PC-3 (cell line): ENCODE measurements around the gene KRT8. TPM values are rescaled to one million over a fixed set of nuclear protein-coding genes. Genes with fewer than 3 reads are reported as not detected.

ENCODE experiments used
- ATAC-seq: fragments of 200-7000 bp; cut with Tn5 transposase; 2 replicates; pipeline ENCODE4 v1.9.1; 2020; ENCODE audit warnings: mild to moderate bottlenecking, moderate library complexity
- BruUV-seq: library from RNA; stranded (reverse); fragments of 400-500 nt; replicated peaks from 2 replicates; lab custom pipeline; 2021; lab: Mats Ljungman, UMichigan
- CTCF ChIA-PET: fragments of 300-600 bp; sonication (Branson Sonifier 250); formaldehyde crosslinking; loops from one replicate; lab custom pipeline; 2022; ENCODE audit warnings: antibody characterized with exemption; lab: Charles Lee
- POLR2A ChIA-PET: fragments of 300-600 bp; sonication (Branson Sonifier 250); formaldehyde crosslinking; loops from one replicate; lab custom pipeline; 2022; ENCODE audit warnings: antibody characterized with exemption; ENCODE audit not compliant: unreplicated experiment; lab: Charles Lee
- DNase-seq: peaks from one replicate; pipeline ENCODE4 v3.0.0-alpha.2; 2015
- H2AFZ ChIP-seq: fragments of 300-600 bp; sonication (generic); 2 replicates; pipeline ENCODE4 v1.6.0; 2016; ENCODE audit warnings: antibody characterized with exemption, low read length
- H3F3A ChIP-seq: fragments of 300-600 bp; sonication (generic); one replicate; pipeline ENCODE4 v1.6.0; 2017; ENCODE audit warnings: antibody characterized with exemption, low read length, control low read depth, mild to moderate bottlenecking; ENCODE audit not compliant: unreplicated experiment
- H3K27ac ChIP-seq: fragments of 300-600 bp; sonication (generic); 2 replicates; pipeline ENCODE4 v1.5.1; 2016; ENCODE audit warnings: mild to moderate bottlenecking, low read length
- H3K27me3 ChIP-seq: fragments of 300-600 bp; sonication (generic); 2 replicates; pipeline ENCODE4 v1.6.1; 2016; ENCODE audit warnings: low read length, mixed read lengths
- H3K36me3 ChIP-seq: fragments of 300-600 bp; sonication (generic); 2 replicates; pipeline ENCODE4 v1.6.1; 2016; ENCODE audit warnings: low read depth, mixed run types, low read length, mixed read lengths
- H3K4me1 ChIP-seq: fragments of 300-600 bp; sonication (generic); 2 replicates; pipeline ENCODE4 v1.5.1; 2016; ENCODE audit warnings: low read length; ENCODE audit not compliant: insufficient read depth
- H3K4me2 ChIP-seq: fragments of 300-600 bp; sonication (generic); 2 replicates; pipeline ENCODE4 v1.6.0; 2016; ENCODE audit warnings: low read length
- H3K4me3 ChIP-seq: fragments of 300-600 bp; sonication (generic); 2 replicates; pipeline ENCODE4 v1.5.1; 2016; ENCODE audit warnings: mild to moderate bottlenecking, low read length, mixed read lengths
- H3K79me2 ChIP-seq: fragments of 300-600 bp; sonication (generic); 2 replicates; pipeline ENCODE4 v1.6.1; 2017; ENCODE audit warnings: low read length, mixed read lengths
- H3K9ac ChIP-seq: fragments of 300-600 bp; sonication (generic); 2 replicates; pipeline ENCODE4 v1.6.0; 2016; ENCODE audit warnings: mild to moderate bottlenecking, low read length
- H3K9me2 ChIP-seq: fragments of 300-600 bp; sonication (generic); replicated peaks from 2 replicates; pipeline ENCODE4 v1.6.1; 2016; ENCODE audit warnings: mixed run types, low read length, mixed read lengths
- H3K9me3 ChIP-seq: fragments of 300-600 bp; sonication (generic); 2 replicates; pipeline ENCODE4 v1.6.1; 2016; ENCODE audit warnings: low read length, mixed read lengths
- H4K20me1 ChIP-seq: fragments of 300-600 bp; sonication (generic); 2 replicates; pipeline ENCODE4 v1.6.1; 2016; ENCODE audit warnings: low read length, mixed read lengths
- CTCF ChIP-seq: fragments of 300-600 bp; sonication (generic); conservative IDR thresholded peaks from 2 replicates; pipeline ENCODE4 v1.5.1; 2017; ENCODE audit warnings: antibody characterized with exemption, low read depth, mild to moderate bottlenecking, low read length
- EZH2 ChIP-seq: fragments of 300-600 bp; sonication (generic); IDR thresholded peaks from one replicate; pipeline ENCODE4 v1.6.1; 2017; ENCODE audit warnings: antibody characterized with exemption, mild to moderate bottlenecking, low read length; ENCODE audit not compliant: unreplicated experiment
- EZH2phosphoT487 ChIP-seq: fragments of 300-600 bp; sonication (generic); IDR thresholded peaks from 2 replicates; pipeline ENCODE4 v1.6.1; 2018; ENCODE audit warnings: mild to moderate bottlenecking, antibody characterized with exemption, low read length, borderline replicate concordance
- intact Hi-C: fragments of 100-400 bp; cut with micrococcal nuclease; formaldehyde crosslinking; loops from 2 replicates; pipeline ENCODE4 v1.9.0; 2023
- total RNA-seq: library from RNA; depleted of rRNA; stranded (reverse); fragments of >200 nt; gene quantifications from 2 replicates; pipeline ENCODE4 v1.2.3, GENCODE V29; 2014

The KRT8 gene
- total RNA-seq, 1 experiment from 2014 or later = 719 TPM

GRCh38 chr12:52945389-52946232 lies 40.7 kb upstream of the KRT8 start:
- Histone ChIP-seq H4K20me1 (peaks cover 11% of the 10 kb centered on the region), H3K27me3 (no peaks in the 10 kb centered on the region), H3K9me2 (no peaks in the 10 kb centered on the region), H2AFZ (no peak overlapping the region), H3K27ac (peak overlapping the region; percentile 73), H3K4me1 (peaks cover 43% of the 10 kb centered on the region), H3F3A (peaks cover 5% of the 10 kb centered on the region), H3K4me3 (peak overlapping the region; percentile 35; the same call in 1 of the 2 replicates), H3K9me3 (no peaks in the 10 kb centered on the region), H3K36me3 (peaks cover 8% of the 10 kb centered on the region), H3K4me2 (peak overlapping the region; percentile 69), H3K9ac (peak overlapping the region; percentile 2; the same call in 1 of the 2 replicates), H3K79me2 (peaks cover 28% of the 10 kb centered on the region)
- BruUV-seq = no TSS peak
- ATAC-seq (no peak), DNase-seq (peak; percentile 67)
- TF ChIP-seq CTCF (no peak), EZH2phosphoT487 (no peak), EZH2 (no peak)
- ChIA-PET CTCF (no interaction called here), POLR2A (interaction anchor here (0.6 to 0.7 kb wide), 2 partner anchors 60 to 662 kb away, joined by 4 to 12 read pairs; no protein-coding TSS in a partner anchor)
- intact Hi-C loops = no loop called here

GRCh38 chr12:52944683-52945388 lies 40.0 kb upstream of the KRT8 start:
- no peak for DNase-seq
- Histone ChIP-seq H3K9me2 (no peaks in the 10 kb centered on the region), H3K27ac (peak overlapping the region; percentile 73), H4K20me1 (peaks cover 4% of the 10 kb centered on the region), H3K9ac (no peak overlapping the region), H3K4me3 (peak overlapping the region; percentile 35; the same call in 1 of the 2 replicates), H2AFZ (no peak overlapping the region), H3K27me3 (no peaks in the 10 kb centered on the region), H3K36me3 (peaks cover under 1% of the 10 kb centered on the region; the same call in 1 of the 2 replicates), H3F3A (no peaks in the 10 kb centered on the region), H3K9me3 (no peaks in the 10 kb centered on the region), H3K4me2 (peak overlapping the region; percentile 69), H3K79me2 (peaks cover 20% of the 10 kb centered on the region), H3K4me1 (peaks cover 38% of the 10 kb centered on the region)
- TF ChIP-seq CTCF = no peak
- no peak for TF ChIP-seq EZH2phosphoT487
- TF ChIP-seq EZH2 = no peak
- intact Hi-C loops = no loop called here
- CTCF ChIA-PET = no interaction called here
- POLR2A ChIA-PET = no interaction called here
- no peak for ATAC-seq
- no TSS peak for BruUV-seq
